ENCODE data around the gene CPN1. TPM values are rescaled to one million over a fixed set of nuclear protein-coding genes. Genes with fewer than 3 reads are reported as not detected.

The CPN1 gene
- total RNA-seq, 1 donor from 2014 or later, result not detected

- peaks cover 49% of the 10 kb centered on the region for H3K4me1 Mint-ChIP-seq (ENCODE audit: low read depth)
- TF ChIP-seq CTCF (IDR thresholded peaks at IDR 0.05), result peak; percentile 76
- peak within 1 kb of the TSS; percentile 91 for H3K4me3 Mint-ChIP-seq (ENCODE audit: unreplicated experiment)
- DNase-seq (ENCODE audit: low spot score), result no peak
- H3K9me3 Mint-ChIP-seq (ENCODE audit: low read depth), result no peaks in the 10 kb centered on the region
- H3K36me3 Mint-ChIP-seq (ENCODE audit: low read depth), result no peaks in the 10 kb centered on the region
- H3K27me3 Mint-ChIP-seq (ENCODE audit: low read depth), result no peaks in the 10 kb centered on the region
- peak within 1 kb of the TSS; percentile 91 for H3K27ac Mint-ChIP-seq (ENCODE audit: unreplicated experiment)
Observed at GRCh38 chr10:100009793-100010676, 71.6 kb downstream of the CPN1 start, which contains the start of gene DNMBP. DNMBP (minus strand) TSS chr10:100009947; CDS start chr10:99972124, 37,823 bp downstream.

- Mint-ChIP-seq H3K36me3 (ENCODE audit: low read depth) (no peaks in the 10 kb centered on the region), H3K4me3 (ENCODE audit: unreplicated experiment) (peak overlapping the region; percentile 85), H3K9me3 (ENCODE audit: low read depth) (no peaks in the 10 kb centered on the region), H3K4me1 (ENCODE audit: low read depth) (peaks cover 56% of the 10 kb centered on the region), H3K27ac (ENCODE audit: unreplicated experiment) (peak overlapping the region; percentile 84), H3K27me3 (ENCODE audit: low read depth) (no peaks in the 10 kb centered on the region)
- DNase-seq (ENCODE audit: low spot score), result no peak
- peak; percentile 70 for TF ChIP-seq CTCF (IDR thresholded peaks at IDR 0.05)
Observed at GRCh38 chr10:100009283-100009792, 72.3 kb downstream of the CPN1 start.

- DNase-seq (ENCODE audit: low spot score), result no peak
- TF ChIP-seq CTCF (IDR thresholded peaks at IDR 0.05), result no peak
- H3K36me3 Mint-ChIP-seq (ENCODE audit: low read depth), result no peaks in the 10 kb centered on the region
- H3K4me3 Mint-ChIP-seq (ENCODE audit: unreplicated experiment), result peak overlapping the region; percentile 85
- H3K4me1 Mint-ChIP-seq (ENCODE audit: low read depth), result peaks cover 58% of the 10 kb centered on the region
- peak overlapping the region; percentile 84 for H3K27ac Mint-ChIP-seq (ENCODE audit: unreplicated experiment)
- no peaks in the 10 kb centered on the region for H3K9me3 Mint-ChIP-seq (ENCODE audit: low read depth)
- no peaks in the 10 kb centered on the region for H3K27me3 Mint-ChIP-seq (ENCODE audit: low read depth)
Observed at GRCh38 chr10:100008708-100009282, 72.9 kb downstream of the CPN1 start.

- peak overlapping the region; percentile 84 for H3K27ac Mint-ChIP-seq (ENCODE audit: unreplicated experiment)
- DNase-seq (ENCODE audit: low spot score), result no peak
Observed at GRCh38 chr10:100008142-100008522, 73.5 kb downstream of the CPN1 start.

More at GRCh38 chr10:100008142-100008522, 73.5 kb downstream of the CPN1 start:
- no peaks in the 10 kb centered on the region for H3K27me3 Mint-ChIP-seq (ENCODE audit: low read depth)
- no peak for TF ChIP-seq CTCF (IDR thresholded peaks at IDR 0.05)
- H3K36me3 Mint-ChIP-seq (ENCODE audit: low read depth), result no peaks in the 10 kb centered on the region
- H3K4me3 Mint-ChIP-seq (ENCODE audit: unreplicated experiment), result peak overlapping the region; percentile 85
- H3K4me1 Mint-ChIP-seq (ENCODE audit: low read depth), result peaks cover 62% of the 10 kb centered on the region
- no peaks in the 10 kb centered on the region for H3K9me3 Mint-ChIP-seq (ENCODE audit: low read depth)

Data from chondrocyte (in vitro differentiated cells).